Uterus (tissue), 2 donors: Measurements from ENCODE around the gene ZNRD2.

ENCODE experiments used
- CTCF ChIP-seq, 4 experiments: fragments of 200-600 bp in 2 of 4; fragments of 450-650 bp in 2 of 4; sonication (generic) in 2 of 4; IDR thresholded peaks; one replicate each; pipeline ENCODE4 v1.5.1; 2016 to 2019; ENCODE audit warnings: antibody characterized with exemption in 4 of 4, mild to moderate bottlenecking in 2 of 4, moderate library complexity in 1 of 4
- POLR2A ChIP-seq, 2 donors: fragments of 450-650 bp; IDR thresholded peaks; one replicate each; pipeline ENCODE4 v1.6.1; 2016; ENCODE audit warnings: antibody characterized with exemption in 2 of 2, mild to moderate bottlenecking in 1 of 2, moderate library complexity in 1 of 2

- TF ChIP-seq CTCF (IDR thresholded peaks at IDR 0.05): no peak
- no peak for TF ChIP-seq POLR2A (IDR thresholded peaks at IDR 0.05)
These were observed 16.0 kb downstream of the ZNRD2 start for GRCh38 chr11:65586247-65586630.
